ENCODE data around the gene ZNF177.

GRCh38 chr19:9321338-9321737 lies 41.5 kb upstream of the ZNF177 start:
- TF ChIP-seq, protein P1, sequence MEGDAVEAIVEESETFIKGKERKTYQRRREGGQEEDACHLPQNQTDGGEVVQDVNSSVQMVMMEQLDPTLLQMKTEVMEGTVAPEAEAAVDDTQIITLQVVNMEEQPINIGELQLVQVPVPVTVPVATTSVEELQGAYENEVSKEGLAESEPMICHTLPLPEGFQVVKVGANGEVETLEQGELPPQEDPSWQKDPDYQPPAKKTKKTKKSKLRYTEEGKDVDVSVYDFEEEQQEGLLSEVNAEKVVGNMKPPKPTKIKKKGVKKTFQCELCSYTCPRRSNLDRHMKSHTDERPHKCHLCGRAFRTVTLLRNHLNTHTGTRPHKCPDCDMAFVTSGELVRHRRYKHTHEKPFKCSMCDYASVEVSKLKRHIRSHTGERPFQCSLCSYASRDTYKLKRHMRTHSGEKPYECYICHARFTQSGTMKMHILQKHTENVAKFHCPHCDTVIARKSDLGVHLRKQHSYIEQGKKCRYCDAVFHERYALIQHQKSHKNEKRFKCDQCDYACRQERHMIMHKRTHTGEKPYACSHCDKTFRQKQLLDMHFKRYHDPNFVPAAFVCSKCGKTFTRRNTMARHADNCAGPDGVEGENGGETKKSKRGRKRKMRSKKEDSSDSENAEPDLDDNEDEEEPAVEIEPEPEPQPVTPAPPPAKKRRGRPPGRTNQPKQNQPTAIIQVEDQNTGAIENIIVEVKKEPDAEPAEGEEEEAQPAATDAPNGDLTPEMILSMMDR (IDR thresholded peaks at IDR 0.05; ENCODE audit: insufficient read depth, low read length, poor library complexity, severe bottlenecking) = no peak
- TF ChIP-seq EZH2phosphoT487 (conservative IDR thresholded peaks at IDR 0.05; ENCODE audit: low read length) = no peak

Data from SU-DHL-6 (cell line).